Colonic mucosa (tissue), 4 donors: ENCODE results near the gene IL18R1. TPM values are rescaled to one million over a fixed set of nuclear protein-coding genes. Genes with fewer than 3 reads are reported as not detected.

Experiments
- DNase-seq: peaks from one replicate; pipeline ENCODE4 v3.0.0-alpha.2; 2020
- H3K27ac ChIP-seq: fragments of 200-600 bp; one replicate; pipeline ENCODE4 v1.8.0; 2021
- H3K27me3 ChIP-seq: fragments of 200-600 bp; one replicate; pipeline ENCODE4 v1.8.0; 2021
- H3K36me3 ChIP-seq: fragments of 200-600 bp; one replicate; pipeline ENCODE4 v1.8.0; 2021
- H3K4me1 ChIP-seq: fragments of 200-600 bp; one replicate; pipeline ENCODE4 v1.8.0; 2021; ENCODE audit warnings: mild to moderate bottlenecking
- H3K4me3 ChIP-seq: fragments of 200-600 bp; one replicate; pipeline ENCODE4 v1.8.0; 2021
- H3K9ac ChIP-seq, 2 donors: one replicate each; pipeline ENCODE4 v1.7.0; 2013; ENCODE audit warnings: control low read depth in 2 of 2, low read depth in 2 of 2, low read length in 2 of 2
- H3K9me3 ChIP-seq: fragments of 200-600 bp; one replicate; pipeline ENCODE4 v1.8.0; 2021
- CTCF ChIP-seq: fragments of 200-600 bp; IDR thresholded peaks from one replicate; pipeline ENCODE4 v1.8.0; 2022; ENCODE audit warnings: antibody characterized with exemption, mild to moderate bottlenecking
- intact Hi-C: fragments of 100-400 bp; cut with DNase I; formaldehyde crosslinking; loops from one replicate; pipeline ENCODE4 v1.14.1; 2022
- total RNA-seq, 2 donors: library from RNA; stranded (reverse); fragmentation: NEBNext Ultra II Directional in 1 of 2; extraction: Animal tissue kit (Norgen Biotek cat#: 25700) in 1 of 2; gene quantifications; one replicate each; pipeline ENCODE4 v1.2.1, GENCODE V29; 2021
- donor health status: healthy.
- donor health status: DM: no; HTN: no; CAD: no.
- donor health status: DM: no; HTN: no; CAD: no.

Gene IL18R1
- total RNA-seq, 2 donors from 2014 or later = 1.1 to 3.0 TPM

GRCh38 chr2:102401456-102401855, 45.9 kb downstream of the IL18R1 start:
- intact Hi-C loops = no loop called here
- H3K27me3 ChIP-seq = no peaks in the 10 kb centered on the region

GRCh38 chr2:102401865-102402264, 46.3 kb downstream of the IL18R1 start:
- Histone ChIP-seq H3K27ac (no peak overlapping the region), H3K27me3 (no peaks in the 10 kb centered on the region), H3K9ac (no peak overlapping the region), H3K9me3 (no peaks in the 10 kb centered on the region), H3K4me1 (no peaks in the 10 kb centered on the region), H3K4me3 (no peak overlapping the region), H3K36me3 (no peaks in the 10 kb centered on the region)
- DNase-seq = no peak
- intact Hi-C loops = no loop called here
- no peak for TF ChIP-seq CTCF

More at GRCh38 chr2:102401456-102401855, 45.9 kb downstream of the IL18R1 start:
- no peak for DNase-seq
- H3K9ac ChIP-seq = no peak overlapping the region
- no peak overlapping the region for H3K27ac ChIP-seq
- no peaks in the 10 kb centered on the region for H3K9me3 ChIP-seq
- no peak for TF ChIP-seq CTCF
- no peak overlapping the region for H3K4me3 ChIP-seq
- H3K4me1 ChIP-seq = no peaks in the 10 kb centered on the region
- no peaks in the 10 kb centered on the region for H3K36me3 ChIP-seq

- Histone ChIP-seq H3K9me3 (no peaks in the 10 kb centered on the region), H3K9ac (no peak overlapping the region), H3K27ac (no peak overlapping the region), H3K27me3 (no peaks in the 10 kb centered on the region), H3K4me1 (no peaks in the 10 kb centered on the region), H3K36me3 (no peaks in the 10 kb centered on the region), H3K4me3 (no peak overlapping the region)
- intact Hi-C loops = no loop called here
- no peak for TF ChIP-seq CTCF
- no peak for DNase-seq
Observed at GRCh38 chr2:102410952-102411351, 55.4 kb downstream of the IL18R1 start.

GRCh38 chr2:102412199-102412598, 56.6 kb downstream of the IL18R1 start:
- intact Hi-C loops = no loop called here
- no peaks in the 10 kb centered on the region for H3K36me3 ChIP-seq
- H3K4me3 ChIP-seq = no peak overlapping the region
- no peak for DNase-seq
- H3K9me3 ChIP-seq = no peaks in the 10 kb centered on the region
- no peaks in the 10 kb centered on the region for H3K4me1 ChIP-seq
- no peak overlapping the region for H3K27ac ChIP-seq
- H3K9ac ChIP-seq = no peak overlapping the region
- no peaks in the 10 kb centered on the region for H3K27me3 ChIP-seq
- no peak for TF ChIP-seq CTCF

- no peak for TF ChIP-seq CTCF
- H3K27ac ChIP-seq = no peak overlapping the region
- H3K9ac ChIP-seq = no peak overlapping the region
- DNase-seq = no peak
- no peaks in the 10 kb centered on the region for H3K36me3 ChIP-seq
- H3K27me3 ChIP-seq = no peaks in the 10 kb centered on the region
- H3K4me1 ChIP-seq = no peaks in the 10 kb centered on the region
- H3K9me3 ChIP-seq = no peaks in the 10 kb centered on the region
- H3K4me3 ChIP-seq = no peak overlapping the region
- intact Hi-C loops = no loop called here
Observed at GRCh38 chr2:102417946-102418345, 62.4 kb downstream of the IL18R1 start.
